HG03280 (cell line): ENCODE measurements around the gene TYMP.

Experiments
- ATAC-seq: cut with Tn5 transposase; IDR thresholded peaks from one replicate; pipeline ENCODE4 v1.9.1; 2021; ENCODE audit warnings: mild to moderate bottlenecking, moderate library complexity; ENCODE audit not compliant: unreplicated experiment

Gene TYMP

GRCh38 chr22:50563413-50564160 lies 33.8 kb upstream of the TYMP start:
- no peak for ATAC-seq

GRCh38 chr22:50562523-50563412 lies 33.0 kb upstream of the TYMP start, which contains the start of gene SYCE3:
Gene SYCE3 (minus strand): TSS chr22:50562919. CDS start chr22:50556405, 6,514 bp downstream.
- peak; percentile 90 for ATAC-seq

- ATAC-seq, result no peak
Observed at GRCh38 chr22:50561401-50562358, 31.9 kb upstream of the TYMP start.

GRCh38 chr22:50560034-50560433 lies 30.2 kb upstream of the TYMP start:
- no peak for ATAC-seq

GRCh38 chr22:50556703-50557102 lies 26.9 kb upstream of the TYMP start:
- no peak for ATAC-seq

- ATAC-seq, result no peak
Observed at GRCh38 chr22:50553310-50553709, 23.5 kb upstream of the TYMP start.

GRCh38 chr22:50551160-50551752 lies 21.4 kb upstream of the TYMP start:
- no peak for ATAC-seq

- ATAC-seq, result no peak
Observed at GRCh38 chr22:50550395-50550794, 20.6 kb upstream of the TYMP start.

- no peak for ATAC-seq
Observed at GRCh38 chr22:50548921-50549790, 19.3 kb upstream of the TYMP start.

- ATAC-seq, result no peak
Observed at GRCh38 chr22:50548040-50548920, 18.5 kb upstream of the TYMP start.

GRCh38 chr22:50547263-50547985 lies 17.6 kb upstream of the TYMP start:
- no peak for ATAC-seq

GRCh38 chr22:50546326-50547262 lies 16.8 kb upstream of the TYMP start:
- no peak for ATAC-seq

- ATAC-seq, result no peak
Observed at GRCh38 chr22:50545522-50546325, 15.9 kb upstream of the TYMP start, which contains the start of gene KLHDC7B. Gene KLHDC7B (plus strand): TSS chr22:50545899. CDS start chr22:50546244, 345 bp downstream.

GRCh38 chr22:50544746-50545253 lies 15.0 kb upstream of the TYMP start:
- ATAC-seq, result no peak

- no peak for ATAC-seq
Observed at GRCh38 chr22:50544078-50544745, 14.4 kb upstream of the TYMP start.
